ENCODE measurements around the gene PPAT. TPM values are rescaled to one million over a fixed set of nuclear protein-coding genes. Genes with fewer than 3 reads are reported as not detected.

The PPAT gene
- total RNA-seq (2022) (28.9 and 31.2 TPM in 2 replicates), Bru-seq, nascent RNA (percentile 85 among the genes with signal in this experiment), BruChase-seq, experiment 1, labeled RNA remaining after a 6-hour chase (percentile 70 among the genes with signal in this experiment), BruChase-seq, experiment 2, labeled RNA remaining after a 2-hour chase (percentile 74 among the genes with signal in this experiment)
- long read RNA-seq, full-length matches to known transcripts: 43 of 49 reads
- long read RNA-seq, partial matches to known transcripts: 1 of 49 reads
- long read RNA-seq, other reads (novel, unspliced or antisense): 5 of 49 reads

- peaks cover 45% of the 10 kb centered on the region for H3K36me3 Mint-ChIP-seq (ENCODE audit: insufficient read depth, unreplicated experiment)
- intact Hi-C loops (cut with micrococcal nuclease; ENCODE audit: unreplicated experiment): no loop called here
- H3K9me3 Mint-ChIP-seq (ENCODE audit: low read depth, unreplicated experiment): no peaks in the 10 kb centered on the region
- H3K4me3 Mint-ChIP-seq (ENCODE audit: low read depth, unreplicated experiment): peak within 1 kb of the TSS; percentile 95
- no peak for TF ChIP-seq CTCF (IDR thresholded peaks at IDR 0.05; ENCODE audit: unreplicated experiment)
- H3K4me1 Mint-ChIP-seq (ENCODE audit: low read depth, unreplicated experiment): peaks cover 12% of the 10 kb centered on the region
- H3K27me3 Mint-ChIP-seq (ENCODE audit: unreplicated experiment): no peaks in the 10 kb centered on the region
- BruUV-seq (replicated peaks): no TSS peak
- CTCF ChIA-PET: interaction anchor here (1.0 to 1.7 kb wide), 2 partner anchors 10 to 25 kb away, joined by 3 to 6 read pairs; no protein-coding TSS in a partner anchor
- peak within 1 kb of the TSS; percentile 88 for H3K27ac Mint-ChIP-seq (ENCODE audit: unreplicated experiment)
- DNase-seq: peak; percentile 96
Observed at GRCh38 chr4:56435140-56435926, at the start of gene PPAT. Gene PPAT (minus strand): TSS chr4:56435615. CDS start chr4:56435477, 138 bp downstream.

DNA sequence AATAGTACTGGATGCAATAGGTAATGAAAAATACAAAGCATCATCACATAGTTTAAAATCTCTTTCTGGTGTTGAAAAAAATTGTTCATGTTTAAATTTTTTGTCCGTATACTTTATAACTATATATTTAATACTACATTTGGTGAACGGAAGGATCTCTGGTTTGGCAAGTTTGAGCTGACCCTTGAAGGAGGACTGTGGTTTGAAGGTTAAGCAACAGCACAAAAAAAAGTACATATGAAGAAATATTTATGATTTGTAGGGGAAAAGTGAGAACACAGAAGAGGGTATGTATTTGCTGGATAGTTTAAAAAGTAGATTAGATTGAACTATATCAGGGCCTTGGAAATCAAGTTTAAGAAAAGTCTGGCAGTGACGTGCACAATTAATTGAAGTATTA is 45.3 kb upstream of the PPAT start:
- CTCF ChIA-PET: no interaction called here
- no TSS peak for BruUV-seq (replicated peaks)
- H3K4me1 Mint-ChIP-seq (ENCODE audit: low read depth, unreplicated experiment): no peaks in the 10 kb centered on the region

DNA sequence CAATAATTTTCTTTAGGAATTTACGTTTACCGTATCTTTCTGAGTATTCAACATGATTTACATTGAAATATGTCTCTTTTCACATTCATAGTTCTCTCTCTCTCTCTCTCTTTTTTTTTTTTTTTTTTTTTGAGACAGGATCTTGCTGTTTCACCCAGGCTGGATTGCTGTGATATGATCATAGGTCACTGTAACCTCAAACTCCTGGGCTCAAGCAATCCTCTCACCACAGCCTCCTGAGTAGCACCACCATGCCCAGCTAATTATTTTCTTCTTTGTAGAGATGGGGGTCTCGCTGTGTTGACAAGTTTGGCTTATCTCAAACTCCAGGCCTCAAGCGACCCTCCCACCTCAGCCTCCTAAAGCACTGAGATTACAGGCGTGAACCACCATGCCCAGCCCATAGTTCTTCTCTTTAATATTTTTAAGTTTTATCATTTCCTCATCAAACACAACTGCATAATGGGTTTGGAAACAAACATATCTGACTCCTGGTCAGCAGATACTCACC is 41.8 kb upstream of the PPAT start:
- no peak overlapping the region for H3K4me3 Mint-ChIP-seq (ENCODE audit: low read depth, unreplicated experiment)
- CTCF ChIA-PET: no interaction called here
- H3K4me1 Mint-ChIP-seq (ENCODE audit: low read depth, unreplicated experiment): no peaks in the 10 kb centered on the region
- H3K36me3 Mint-ChIP-seq (ENCODE audit: insufficient read depth, unreplicated experiment): peaks cover 34% of the 10 kb centered on the region
- no peaks in the 10 kb centered on the region for H3K27me3 Mint-ChIP-seq (ENCODE audit: unreplicated experiment)
- TF ChIP-seq CTCF (IDR thresholded peaks at IDR 0.05; ENCODE audit: unreplicated experiment): no peak
- H3K9me3 Mint-ChIP-seq (ENCODE audit: low read depth, unreplicated experiment): no peaks in the 10 kb centered on the region
- intact Hi-C loops (cut with micrococcal nuclease; ENCODE audit: unreplicated experiment): no loop called here
- BruUV-seq (replicated peaks): no TSS peak
- DNase-seq: no peak
- H3K27ac Mint-ChIP-seq (ENCODE audit: unreplicated experiment): no peak overlapping the region

More for the DNA sequence above, 45.3 kb upstream of the PPAT start:
- Mint-ChIP-seq H3K27ac (ENCODE audit: unreplicated experiment) (no peak overlapping the region), H3K36me3 (ENCODE audit: insufficient read depth, unreplicated experiment) (peaks cover 23% of the 10 kb centered on the region), H3K9me3 (ENCODE audit: low read depth, unreplicated experiment) (no peaks in the 10 kb centered on the region), H3K27me3 (ENCODE audit: unreplicated experiment) (no peaks in the 10 kb centered on the region), H3K4me3 (ENCODE audit: low read depth, unreplicated experiment) (no peak overlapping the region)
- DNase-seq: no peak
- no peak for TF ChIP-seq CTCF (IDR thresholded peaks at IDR 0.05; ENCODE audit: unreplicated experiment)
- intact Hi-C loops (cut with micrococcal nuclease; ENCODE audit: unreplicated experiment): no loop called here

- no peaks in the 10 kb centered on the region for H3K9me3 Mint-ChIP-seq (ENCODE audit: low read depth, unreplicated experiment)
- no peak overlapping the region for H3K27ac Mint-ChIP-seq (ENCODE audit: unreplicated experiment)
- peaks cover 31% of the 10 kb centered on the region for H3K36me3 Mint-ChIP-seq (ENCODE audit: insufficient read depth, unreplicated experiment)
- H3K27me3 Mint-ChIP-seq (ENCODE audit: unreplicated experiment): no peaks in the 10 kb centered on the region
- CTCF ChIA-PET: no interaction called here
- no peak for DNase-seq
- no peak for TF ChIP-seq CTCF (IDR thresholded peaks at IDR 0.05; ENCODE audit: unreplicated experiment)
- no peak overlapping the region for H3K4me3 Mint-ChIP-seq (ENCODE audit: low read depth, unreplicated experiment)
- intact Hi-C loops (cut with micrococcal nuclease; ENCODE audit: unreplicated experiment): no loop called here
- H3K4me1 Mint-ChIP-seq (ENCODE audit: low read depth, unreplicated experiment): no peaks in the 10 kb centered on the region
- BruUV-seq (replicated peaks): no TSS peak
Observed at GRCh38 chr4:56475917-56476316, 40.5 kb upstream of the PPAT start.
